ENCODE measurements around the gene FGD4. TPM values are rescaled to one million over a fixed set of nuclear protein-coding genes. Genes with fewer than 3 reads are reported as not detected.

FGD4 gene
- total RNA-seq, 8 experiments from 2014 or later = 1.6 to 35.0 (median 19.4) TPM

GRCh38 chr12:32467959-32468863, 68.9 kb downstream of the FGD4 start:
- ATAC-seq (replicated peaks in 6 of 8) = no peak
- 55 to 98% (median 87%) methylated on average over 3 to 10 of the region's 10 CpGs for WGBS, 10 experiments

GRCh38 chr12:32470936-32471470, 71.6 kb downstream of the FGD4 start:
- H3K27ac ChIP-seq = no peak overlapping the region
- H3K4me1 ChIP-seq (replicated peaks in 1 of 2) = no peaks in the 10 kb centered on the region
- H3K4me3 ChIP-seq = no peak overlapping the region
- ATAC-seq (replicated peaks in 6 of 8) = no peak
- in situ Hi-C loops (cut with MboI; ENCODE audit: low pct_unique_long_range_greater_than_20kb in 2 of 9, low sequenced_read_pairs in 9 of 9, unreplicated experiment in 9 of 9) = no loop called here
- WGBS, 10 experiments = 56 to 100% (median 85%) methylated on average over 1 to 3 of the region's 3 CpGs

More at GRCh38 chr12:32467959-32468863, 68.9 kb downstream of the FGD4 start:
- in situ Hi-C loops (cut with MboI; ENCODE audit: low pct_unique_long_range_greater_than_20kb in 2 of 9, low sequenced_read_pairs in 9 of 9, unreplicated experiment in 9 of 9) = no loop called here
- Histone ChIP-seq H3K4me3 (no peak overlapping the region), H3K4me1 (replicated peaks in 1 of 2) (no peaks in the 10 kb centered on the region), H3K27ac (no peak overlapping the region)

DNA sequence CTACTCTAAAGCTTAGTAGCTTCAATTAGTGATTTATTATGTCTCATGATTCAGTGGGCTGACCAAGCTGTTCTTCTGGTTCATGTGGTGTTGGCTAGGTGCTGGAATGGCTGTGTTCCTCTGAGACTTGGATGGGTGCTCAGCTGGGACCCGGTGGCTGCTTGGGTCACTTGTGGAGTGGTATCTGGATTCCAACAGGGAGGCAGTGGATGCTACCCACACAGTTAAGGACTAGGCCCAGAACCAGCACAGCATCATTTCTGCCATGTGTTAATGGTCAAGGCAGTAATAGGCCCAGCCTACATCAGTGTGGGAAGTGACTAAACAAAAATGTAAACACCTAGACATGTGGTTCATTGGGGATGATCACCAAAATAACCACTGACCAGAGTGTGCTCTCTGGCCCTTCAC, 72.2 kb downstream of the FGD4 start:
- ATAC-seq (replicated peaks in 6 of 8) = no peak

GRCh38 chr12:32475724-32476123, 76.4 kb downstream of the FGD4 start:
- ATAC-seq (replicated peaks in 6 of 8) = no peak
- in situ Hi-C loops (cut with MboI; ENCODE audit: low pct_unique_long_range_greater_than_20kb in 2 of 9, low sequenced_read_pairs in 9 of 9, unreplicated experiment in 9 of 9) = no loop called here
- WGBS, 10 experiments = 38 to 100% (median 80%) methylated on average over 1 of the region's 1 CpG; no CpG with 5 or more reads in 3 of the 10 experiments
- Histone ChIP-seq H3K4me1 (replicated peaks in 1 of 2) (peaks cover 0 to 2% of the 10 kb centered on the region in 2 donors), H3K27ac (no peak overlapping the region), H3K4me3 (no peak overlapping the region)

More for the DNA sequence above, 72.2 kb downstream of the FGD4 start:
- Histone ChIP-seq H3K4me1 (replicated peaks in 1 of 2) (no peaks in the 10 kb centered on the region), H3K27ac (no peak overlapping the region), H3K4me3 (no peak overlapping the region)
- 60% methylated on average over 1 of the region's 1 CpG; no CpG with 5 or more reads in 9 of the 10 experiments for WGBS, 10 experiments
- in situ Hi-C loops (cut with MboI; ENCODE audit: low pct_unique_long_range_greater_than_20kb in 2 of 9, low sequenced_read_pairs in 9 of 9, unreplicated experiment in 9 of 9) = no loop called here

DNA sequence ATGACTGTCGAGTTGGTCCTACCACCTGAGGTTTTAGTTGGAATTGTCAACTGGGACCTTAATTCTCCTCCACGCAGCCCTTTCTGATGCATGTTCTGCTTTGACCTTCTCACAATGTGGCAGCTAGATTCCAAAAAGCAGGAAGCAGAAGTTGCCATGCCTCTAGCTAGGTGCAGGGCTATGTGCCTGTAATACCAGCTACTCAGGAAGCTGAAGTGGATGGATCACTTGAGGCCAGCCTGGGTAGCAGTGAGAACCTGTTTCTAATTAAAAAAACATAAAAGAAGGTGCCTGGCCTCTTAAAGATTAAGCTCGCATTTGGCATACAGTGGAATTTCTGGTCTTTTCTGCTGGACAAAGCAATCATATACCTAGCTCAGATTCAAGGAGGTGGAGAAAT, 77.1 kb downstream of the FGD4 start:
- 21 to 100% (median 100%) methylated on average over 1 to 2 of the region's 3 CpGs; no CpG with 5 or more reads in 1 of the 10 experiments for whole genome bisulfite sequencing, 10 experiments
- in situ Hi-C loops (cut with MboI; ENCODE audit: low pct_unique_long_range_greater_than_20kb in 2 of 9, low sequenced_read_pairs in 9 of 9, unreplicated experiment in 9 of 9) = no loop called here
- Histone ChIP-seq H3K4me3 (no peak overlapping the region), H3K27ac (no peak overlapping the region), H3K4me1 (replicated peaks in 1 of 2) (peaks cover 0 to 2% of the 10 kb centered on the region in 2 donors)
- ATAC-seq (replicated peaks in 6 of 8) = no peak

DNA sequence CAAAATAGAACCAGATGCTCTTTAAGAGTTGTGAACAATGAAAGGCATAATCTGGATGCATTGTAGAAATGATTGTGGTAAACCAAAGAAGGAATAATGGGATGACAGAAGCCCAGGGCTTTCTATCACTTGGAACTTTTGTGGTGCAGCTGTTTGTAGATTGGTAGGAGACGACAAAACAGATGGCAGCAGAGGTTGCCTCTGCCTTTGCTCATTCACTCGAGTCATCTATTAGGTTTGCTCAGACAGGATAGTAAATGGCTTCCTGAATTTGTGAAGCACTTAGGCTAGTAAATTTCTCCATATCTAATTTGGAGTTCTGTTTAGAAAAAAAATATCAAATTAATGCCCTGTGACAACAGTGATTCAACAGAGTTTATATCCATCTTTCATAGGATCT, 78.4 kb downstream of the FGD4 start:
- WGBS, 10 experiments = 0 to 33% (median 14%) methylated on average over 1 to 2 of the region's 2 CpGs; no CpG with 5 or more reads in 2 of the 10 experiments
- H3K27ac ChIP-seq = no peak overlapping the region
- H3K4me1 ChIP-seq (replicated peaks in 1 of 2) = peaks cover 0 to 2% of the 10 kb centered on the region in 2 donors
- H3K4me3 ChIP-seq = no peak overlapping the region
- in situ Hi-C loops (cut with MboI; ENCODE audit: low pct_unique_long_range_greater_than_20kb in 2 of 9, low sequenced_read_pairs in 9 of 9, unreplicated experiment in 9 of 9) = no loop called here
- peak in 5 of 8 experiments; percentile 50 to 70 (median 66) for ATAC-seq (replicated peaks in 6 of 8)

GRCh38 chr12:32478166-32478565, 78.8 kb downstream of the FGD4 start:
- Histone ChIP-seq H3K4me3 (no peak overlapping the region), H3K4me1 (replicated peaks in 1 of 2) (peaks cover 0 to 2% of the 10 kb centered on the region in 2 donors), H3K27ac (no peak overlapping the region)
- in situ Hi-C loops (cut with MboI; ENCODE audit: low pct_unique_long_range_greater_than_20kb in 2 of 9, low sequenced_read_pairs in 9 of 9, unreplicated experiment in 9 of 9) = no loop called here
- no peak for ATAC-seq (replicated peaks in 6 of 8)
- WGBS, 10 experiments = 47 to 91% (median 87%) methylated on average over 3 to 7 of the region's 7 CpGs; no CpG with 5 or more reads in 1 of the 10 experiments

- in situ Hi-C loops (cut with MboI; ENCODE audit: low pct_unique_long_range_greater_than_20kb in 2 of 9, low sequenced_read_pairs in 9 of 9, unreplicated experiment in 9 of 9) = no loop called here
- no peak overlapping the region for H3K27ac ChIP-seq
- no peak for ATAC-seq (replicated peaks in 6 of 8)
- no peak overlapping the region for H3K4me3 ChIP-seq
- WGBS, 10 experiments = 10 to 100% (median 83%) methylated on average over 1 to 5 of the region's 5 CpGs
- H3K4me1 ChIP-seq (replicated peaks in 1 of 2) = peaks cover 0 to 2% of the 10 kb centered on the region in 2 donors
Measured at GRCh38 chr12:32478858-32479725, 79.7 kb downstream of the FGD4 start.

DNA sequence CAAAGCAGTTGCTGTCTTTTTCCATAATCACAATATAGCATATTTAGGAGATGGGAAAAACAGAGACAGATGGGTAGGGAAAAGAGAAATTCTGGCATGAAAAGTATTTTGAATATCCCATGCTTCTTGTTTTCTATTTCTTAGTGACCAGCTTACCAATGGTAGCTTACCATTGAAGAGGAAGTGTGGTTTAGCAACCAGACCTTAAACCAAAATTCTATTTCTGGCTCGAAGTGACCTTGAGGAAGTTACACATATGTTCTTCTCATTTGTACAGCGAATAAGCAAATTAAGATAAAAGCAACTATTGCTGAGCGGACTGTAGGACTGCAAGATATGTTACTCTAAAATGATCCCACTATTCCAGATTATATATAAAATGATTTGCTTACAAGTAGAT, 82.9 kb downstream of the FGD4 start:
- 41 to 100% (median 90%) methylated on average over 1 to 3 of the region's 3 CpGs; no CpG with 5 or more reads in 3 of the 10 experiments for WGBS, 10 experiments
- Histone ChIP-seq H3K4me1 (replicated peaks in 1 of 2) (peaks cover 0 to 2% of the 10 kb centered on the region in 2 donors), H3K4me3 (no peak overlapping the region), H3K27ac (no peak overlapping the region)
- no peak for ATAC-seq (replicated peaks in 6 of 8)
- in situ Hi-C loops (cut with MboI; ENCODE audit: low pct_unique_long_range_greater_than_20kb in 2 of 9, low sequenced_read_pairs in 9 of 9, unreplicated experiment in 9 of 9) = no loop called here

- peak in 1 of 8 experiments; percentile 33 for ATAC-seq (replicated peaks in 6 of 8)
- no peak overlapping the region for H3K4me3 ChIP-seq
- no peaks in the 10 kb centered on the region for H3K4me1 ChIP-seq (replicated peaks in 1 of 2)
- in situ Hi-C loops (cut with MboI; ENCODE audit: low pct_unique_long_range_greater_than_20kb in 2 of 9, low sequenced_read_pairs in 9 of 9, unreplicated experiment in 9 of 9) = no loop called here
- no peak overlapping the region for H3K27ac ChIP-seq
Measured at GRCh38 chr12:32483499-32483898, 84.1 kb downstream of the FGD4 start.

DNA sequence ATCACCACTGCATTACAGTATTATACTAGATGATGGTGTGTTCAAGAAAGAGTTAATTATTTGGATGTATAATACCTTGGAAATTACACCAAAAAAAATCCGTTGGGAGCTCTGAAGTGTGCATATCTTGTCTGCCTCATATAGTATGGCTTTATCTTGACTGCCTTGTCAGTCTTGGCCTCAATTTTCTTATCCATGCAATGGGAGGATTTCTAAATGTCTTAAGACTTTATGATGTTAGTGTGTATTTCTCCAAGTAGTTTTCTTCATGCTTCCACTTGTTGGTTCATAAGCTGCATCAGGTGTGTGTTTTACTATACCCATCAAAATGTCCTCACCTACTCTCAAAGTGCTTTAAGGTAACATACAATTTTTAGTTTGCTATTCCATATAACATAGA, 84.6 kb downstream of the FGD4 start:
- H3K27ac ChIP-seq = no peak overlapping the region
- 0 to 100% (median 52%) methylated on average over 1 of the region's 1 CpG; no CpG with 5 or more reads in 4 of the 10 experiments for WGBS, 10 experiments
- H3K4me1 ChIP-seq (replicated peaks in 1 of 2) = no peaks in the 10 kb centered on the region
- ATAC-seq (replicated peaks in 6 of 8) = no peak
- H3K4me3 ChIP-seq = no peak overlapping the region
- in situ Hi-C loops (cut with MboI; ENCODE audit: low pct_unique_long_range_greater_than_20kb in 2 of 9, low sequenced_read_pairs in 9 of 9, unreplicated experiment in 9 of 9) = no loop called here

DNA sequence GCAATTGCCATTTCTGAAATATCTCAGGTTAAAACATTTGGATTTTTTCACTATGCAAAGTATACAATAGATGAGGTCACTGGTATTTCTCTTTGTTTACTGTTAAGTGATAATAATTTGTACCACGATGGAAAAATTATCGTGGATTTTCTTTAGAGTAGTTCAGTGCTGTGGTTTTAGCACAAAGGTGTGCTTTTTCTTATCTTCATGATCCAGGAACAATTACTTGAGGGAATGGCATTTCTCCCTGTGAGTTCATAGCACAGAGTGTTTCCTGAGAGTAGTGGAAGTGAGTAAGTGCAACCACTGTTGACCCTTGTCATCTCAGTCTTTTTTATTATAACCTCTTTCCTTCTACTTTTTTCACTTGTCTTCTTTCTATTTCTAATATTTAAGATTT, 86.8 kb downstream of the FGD4 start:
- Histone ChIP-seq H3K27ac (no peak overlapping the region), H3K4me1 (replicated peaks in 1 of 2) (peaks cover 0 to 6% of the 10 kb centered on the region in 2 donors), H3K4me3 (no peak overlapping the region)
- 58 to 100% (median 95%) methylated on average over 1 to 2 of the region's 2 CpGs; no CpG with 5 or more reads in 1 of the 10 experiments for WGBS, 10 experiments
- in situ Hi-C loops (cut with MboI; ENCODE audit: low pct_unique_long_range_greater_than_20kb in 2 of 9, low sequenced_read_pairs in 9 of 9, unreplicated experiment in 9 of 9) = no loop called here
- no peak for ATAC-seq (replicated peaks in 6 of 8)

DNA sequence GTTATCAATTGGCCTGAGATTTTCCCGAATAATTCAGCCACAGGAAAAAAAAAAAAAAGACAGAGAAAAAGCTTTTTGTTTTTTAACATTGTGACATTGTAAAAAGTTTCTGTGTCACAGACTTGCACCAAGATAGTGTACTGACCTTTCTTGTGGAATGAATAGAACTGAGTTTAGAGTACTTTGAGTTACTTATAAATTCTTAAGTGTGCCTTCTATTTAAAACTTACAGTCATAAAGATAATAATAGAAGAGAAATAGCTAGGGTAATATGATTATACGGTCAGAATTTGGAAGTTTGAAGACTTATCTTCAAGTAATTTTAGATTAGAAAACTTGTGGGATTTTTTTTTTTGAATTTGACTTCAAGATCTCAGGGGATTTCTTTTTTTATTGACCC, 88.8 kb downstream of the FGD4 start:
- H3K4me3 ChIP-seq = no peak overlapping the region
- no peak for ATAC-seq (replicated peaks in 6 of 8)
- H3K27ac ChIP-seq = no peak overlapping the region
- 15 to 100% (median 93%) methylated on average over 1 to 2 of the region's 2 CpGs for WGBS, 10 experiments
- in situ Hi-C loops (cut with MboI; ENCODE audit: low pct_unique_long_range_greater_than_20kb in 2 of 9, low sequenced_read_pairs in 9 of 9, unreplicated experiment in 9 of 9) = no loop called here
- H3K4me1 ChIP-seq (replicated peaks in 1 of 2) = peaks cover 0 to 8% of the 10 kb centered on the region in 2 donors
